GM12878 (cell line): ENCODE measurements around the gene NUDT5. TPM values are rescaled to one million over a fixed set of nuclear protein-coding genes. Genes with fewer than 3 reads are reported as not detected.

ENCODE experiments used
- ATAC-seq: fragments of 200-7000 bp; cut with Tn5 transposase; 3 replicates; pipeline ENCODE4 v1.9.1; 2020; ENCODE audit warnings: mild to moderate bottlenecking, moderate library complexity
- BruUV-seq: library from RNA; stranded (reverse); fragments of 400-500 nt; replicated peaks from 2 replicates; lab custom pipeline; 2021; lab: Mats Ljungman, UMichigan
- CTCF ChIA-PET: fragments of 300-600 bp; sonication (Branson Sonifier 250); formaldehyde crosslinking; extraction: SDS; loops from one replicate; lab custom pipeline; 2021; ENCODE audit warnings: inconsistent platforms; lab: Yijun Ruan, JAX
- POLR2A ChIA-PET: fragments of 350-600 bp; formaldehyde crosslinking; extraction: SDS; loops from one replicate; lab custom pipeline; 2021; ENCODE audit warnings: inconsistent platforms; lab: Charles Lee
- RAD21 ChIA-PET: fragments of 300-600 bp; sonication (Branson Sonifier 250); formaldehyde crosslinking; loops from one replicate; lab custom pipeline; 2023; ENCODE audit warnings: antibody characterized with exemption; ENCODE audit not compliant: unreplicated experiment; lab: Charles Lee
- SMC1A ChIA-PET: fragments of 300-600 bp; sonication (Branson Sonifier 250); formaldehyde crosslinking; loops from one replicate; lab custom pipeline; 2023; ENCODE audit not compliant: unreplicated experiment, uncharacterized antibody; lab: Charles Lee
- DNase-seq: peaks from one replicate; pipeline ENCODE4 v3.0.0-alpha.2; 2011; ENCODE audit warnings: low read depth, low spot score
- FAIRE-seq: peaks from 3 replicates; lab custom pipeline; 2011; peaks lifted over from hg19 to GRCh38; lab: Jason Lieb, UNC
- H2AFZ ChIP-seq: 2 replicates; pipeline ENCODE4 v1.6.0; 2011; ENCODE audit warnings: low read depth, low read length, control low read depth; ENCODE audit not compliant: control insufficient read depth
- H3K27ac ChIP-seq: 2 replicates; pipeline ENCODE4 v1.5.1; 2011; ENCODE audit warnings: control low read depth; ENCODE audit not compliant: control insufficient read depth, insufficient read depth
- H3K27me3 ChIP-seq, 2 experiments: replicated peaks in 1 of 2; 2 replicates each; pipeline versions ENCODE4 v1.6.0 to v1.6.1; 2011; ENCODE audit warnings: low read length in 1 of 2; ENCODE audit not compliant: control insufficient read depth in 2 of 2, insufficient read depth in 2 of 2
- H3K36me3 ChIP-seq, 2 experiments: 2 replicates each; pipeline ENCODE4 v1.5.1; 2011; ENCODE audit warnings: low read length in 1 of 2; ENCODE audit not compliant: control insufficient read depth in 2 of 2, insufficient read depth in 2 of 2
- H3K4me1 ChIP-seq: 2 replicates; pipeline ENCODE4 v1.6.1; 2011; ENCODE audit warnings: mild to moderate bottlenecking, low read length, moderate library complexity, mixed read lengths; ENCODE audit not compliant: control insufficient read depth, insufficient read depth
- H3K4me2 ChIP-seq: 2 replicates; pipeline ENCODE4 v1.6.0; 2011; ENCODE audit warnings: control low read depth; ENCODE audit not compliant: control insufficient read depth, insufficient read depth
- H3K4me3 ChIP-seq: fragments of 200-600 bp; sonication (generic); 2 replicates; pipeline ENCODE4 v1.5.1; 2016
- H3K79me2 ChIP-seq: 2 replicates; pipeline ENCODE4 v1.6.0; 2011; ENCODE audit warnings: low read length; ENCODE audit not compliant: control insufficient read depth, insufficient read depth
- H3K9ac ChIP-seq: 2 replicates; pipeline ENCODE4 v1.8.0; 2011; ENCODE audit warnings: low read length, control low read depth, mixed read lengths; ENCODE audit not compliant: control insufficient read depth, insufficient read depth
- H3K9me3 ChIP-seq: replicated peaks from 3 replicates; pipeline ENCODE4 v1.5.1; 2011; ENCODE audit warnings: mild to moderate bottlenecking, low read length; ENCODE audit not compliant: control insufficient read depth, insufficient read depth
- H4K20me1 ChIP-seq: 2 replicates; pipeline ENCODE4 v1.6.0; 2011; ENCODE audit not compliant: control insufficient read depth, insufficient read depth
- BCL11A ChIP-seq: IDR thresholded peaks from 2 replicates; pipeline ENCODE4 v1.6.1; 2011; ENCODE audit warnings: low read depth, low read length
- CBX3 ChIP-seq: fragments of 200-600 bp; sonication (generic); IDR thresholded peaks from 2 replicates; pipeline ENCODE4 v1.6.1; 2016; ENCODE audit warnings: low read depth, borderline replicate concordance
- CREM ChIP-seq: IDR thresholded peaks from 2 replicates; pipeline ENCODE4 v1.6.1; 2014; ENCODE audit warnings: antibody characterized with exemption, low read depth
- ESRRA ChIP-seq: IDR thresholded peaks from 2 replicates; pipeline ENCODE4 v1.6.1; 2012; ENCODE audit warnings: mild to moderate bottlenecking, low read length, improper control_type of control experiment
- GABPA ChIP-seq: IDR thresholded peaks from 2 replicates; pipeline ENCODE4 v1.6.1; 2014; ENCODE audit warnings: antibody characterized with exemption, low read depth, mild to moderate bottlenecking, inconsistent platforms
- NFYA ChIP-seq: IDR thresholded peaks from 2 replicates; pipeline ENCODE4 v1.6.1; 2011; ENCODE audit warnings: low read depth, mild to moderate bottlenecking, low read length, improper control_type of control experiment, borderline replicate concordance
- NR2C1 ChIP-seq: fragments of 450-650 bp; IDR thresholded peaks from 2 replicates; pipeline ENCODE4 v1.6.1; 2017; ENCODE audit warnings: antibody characterized with exemption, mild to moderate bottlenecking, moderate library complexity
- PAX5 ChIP-seq: IDR thresholded peaks from 2 replicates; pipeline ENCODE4 v1.6.1; 2011; ENCODE audit warnings: low read depth, low read length, borderline replicate concordance
- RAD21 ChIP-seq: IDR thresholded peaks from 2 replicates; pipeline ENCODE4 v1.6.1; 2011; ENCODE audit warnings: mild to moderate bottlenecking, low read depth, low read length, moderate library complexity; ENCODE audit not compliant: insufficient read depth
- SMC3 ChIP-seq: IDR thresholded peaks from 2 replicates; pipeline ENCODE4 v1.6.1; 2011; ENCODE audit warnings: low read length, improper control_type of control experiment, borderline replicate concordance
- SPI1 ChIP-seq: IDR thresholded peaks from 2 replicates; pipeline ENCODE4 v1.6.1; 2011; ENCODE audit warnings: low read depth, mild to moderate bottlenecking, low read length, moderate library complexity, borderline replicate concordance; ENCODE audit not compliant: insufficient read depth
- TAF1 ChIP-seq: IDR thresholded peaks from 2 replicates; pipeline ENCODE4 v1.6.1; 2011; ENCODE audit warnings: mild to moderate bottlenecking, low read depth, low read length, borderline replicate concordance
- ZNF384 ChIP-seq: IDR thresholded peaks from 2 replicates; pipeline ENCODE4 v1.6.1; 2012; ENCODE audit warnings: low read depth, mild to moderate bottlenecking, low read length, improper control_type of control experiment, borderline replicate concordance
- WGBS: methylation state at CpG from one replicate; pipeline ENCODE4 v1.1.6; 2016; ENCODE audit warnings: low lambda C conversion rate; ENCODE audit not compliant: insufficient replicate concordance, insufficient coverage; ENCODE audit errors: missing lambda C conversion rate; 5-methylcytosine and 5-hydroxymethylcytosine counted together
- in situ Hi-C: fragments of 300-500 bp; cut with MboI; formaldehyde crosslinking; loops from 9 replicates; pipeline ENCODE4 v1.14.3; 2018; ENCODE audit warnings: mixed read lengths
- intact Hi-C: fragments of 100-400 bp; cut with micrococcal nuclease; formaldehyde crosslinking; loops from one replicate; pipeline ENCODE4 v1.14.2; 2022; ENCODE audit not compliant: unreplicated experiment
- polyA plus RNA-seq, 11 experiments: library from polyadenylated mRNA; depleted of rRNA in 4 of 11; unstranded in 6 of 11; stranded (reverse) in 5 of 11; fragments of >200 nt; fragmentation: Nextera tagmentation in 4 of 11; fragmentation: Illumina TruSeq in 1 of 11; extraction: Ambion mirVana in 4 of 11; extraction: Trizol in 1 of 11; gene quantifications; 1 replicate in 1 of 11; 2 replicates in 10 of 11; pipeline versions ENCODE4 v1.2.1 to v1.2.3, GENCODE V29; 2011 to 2016; ENCODE audit warnings: inconsistent platforms in 2 of 11, missing spikeins in 2 of 11, low read depth in 1 of 11
- total RNA-seq, 4 experiments: library from RNA; depleted of rRNA in 3 of 4; stranded (reverse); fragments of >200 nt in 3 of 4; fragmentation: Illumina TruSeq in 1 of 4; extraction: Trizol in 1 of 4; gene quantifications; 2 replicates each; pipeline versions ENCODE4 v1.2.1 to v1.2.3, GENCODE V29; 2013 to 2021
- TF ChIP-seq, protein P1 (sequence below): fragments of 450-650 bp; IDR thresholded peaks from 2 replicates; pipeline ENCODE4 v1.6.1; 2017; ENCODE audit warnings: borderline replicate concordance
- TF ChIP-seq, protein P2 (sequence below): fragments of 450-650 bp; IDR thresholded peaks from 2 replicates; pipeline ENCODE4 v1.6.1; 2017; ENCODE audit warnings: antibody characterized with exemption, mild to moderate bottlenecking, moderate library complexity
- TF ChIP-seq, protein P3 (sequence below), 3 experiments: IDR thresholded peaks in 2 of 3; conservative IDR thresholded peaks in 1 of 3; 2 replicates each; pipeline ENCODE4 v1.5.1; 2011; ENCODE audit warnings: low read depth in 3 of 3, low read length in 3 of 3, mild to moderate bottlenecking in 3 of 3, control low read depth in 2 of 3, moderate library complexity in 2 of 3, inconsistent platforms in 1 of 3, mixed read lengths in 1 of 3; ENCODE audit not compliant: control insufficient read depth in 2 of 3, insufficient read depth in 1 of 3; ENCODE audit errors: extremely low read depth in 1 of 3

Gene NUDT5
- total and polyA plus RNA-seq, 10 of the 15 experiments (the other 5 are each of a cell fraction or from before 2014, with no cell fraction given): 74.1 to 345 (median 153) TPM

DNA sequence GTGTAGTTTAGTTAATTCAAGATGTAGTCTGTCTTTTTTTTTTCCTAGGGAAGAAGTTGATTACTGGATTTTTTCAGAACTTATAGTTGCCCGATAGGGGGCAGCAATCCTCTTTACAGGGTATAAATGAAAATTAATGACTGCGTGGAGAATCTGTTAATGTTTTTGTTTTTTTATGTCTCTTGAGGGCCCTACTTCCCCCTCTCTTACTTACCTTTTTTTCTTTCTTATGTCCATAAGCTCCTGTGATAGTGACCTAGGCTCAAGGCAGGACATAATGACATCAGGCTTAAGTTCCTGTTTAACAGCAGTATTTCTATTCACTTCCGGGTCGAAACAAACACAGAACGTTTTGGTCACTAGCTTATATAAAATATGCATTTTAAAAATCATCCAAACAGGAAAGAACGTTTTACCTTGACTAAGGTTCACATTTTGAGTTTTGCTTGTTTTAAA is 19.1 kb upstream of the NUDT5 start:
- WGBS: 34% methylated on average over 6 of the region's 6 CpGs
- Histone ChIP-seq H3K9me3 (no peaks in the 10 kb centered on the region), H3K79me2 (peaks cover 5% of the 10 kb centered on the region), H3K36me3 (peaks cover 7 to 35% of the 10 kb centered on the region in 2 experiments), H3K27ac (no peak overlapping the region), H3K9ac (no peak overlapping the region), H3K27me3 (no peaks in the 10 kb centered on the region), H3K4me1 (no peaks in the 10 kb centered on the region), H4K20me1 (no peaks in the 10 kb centered on the region), H2AFZ (peak overlapping the region; percentile 52; the same call in 1 of the 2 replicates), H3K4me3 (no peak overlapping the region), H3K4me2 (no peak overlapping the region)
- DNase-seq: no peak
- ChIA-PET CTCF (interaction anchor here (0.6 to 6.9 kb wide), 56 partner anchors 8 to 888 kb away, joined by 3 to 130 read pairs (median 4); partner anchors contain the start of genes CDC123 and NUDT5), SMC1A (interaction anchor here (0.7 to 5.8 kb wide), 29 partner anchors 9 to 860 kb away, joined by 3 to 59 read pairs (median 5); no protein-coding TSS in a partner anchor), POLR2A (no interaction called here), RAD21 (interaction anchor here (0.6 to 3.8 kb wide), 18 partner anchors 19 to 859 kb away, joined by 3 to 38 read pairs (median 4); partner anchors contain the start of genes CDC123 and NUDT5)
- in situ Hi-C loops: loop anchor here (10.0 kb wide), 1 partner anchor 690 kb away; no protein-coding TSS in a partner anchor
- intact Hi-C loops: loop anchor here (1.0 to 2.0 kb wide), 2 partner anchors 442 to 497 kb away; no protein-coding TSS in a partner anchor
- ATAC-seq: peak; percentile 54; the same call in 2 of the 3 replicates
- FAIRE-seq: peak; percentile 87
- no TSS peak for BruUV-seq
- TF ChIP-seq PAX5 (no peak), RAD21 (peak; percentile 68), CBX3 (no peak), ESRRA (no peak), NFYA (no peak), TAF1 (no peak), SPI1 (no peak), SMC3 (peak; percentile 52; the same call in 1 of the 2 replicates), BCL11A (no peak), ZNF384 (peak; percentile 73), GABPA (peak; percentile 81), CREM (no peak), NR2C1 (peak; percentile 87)
- TF ChIP-seq, protein P1, sequence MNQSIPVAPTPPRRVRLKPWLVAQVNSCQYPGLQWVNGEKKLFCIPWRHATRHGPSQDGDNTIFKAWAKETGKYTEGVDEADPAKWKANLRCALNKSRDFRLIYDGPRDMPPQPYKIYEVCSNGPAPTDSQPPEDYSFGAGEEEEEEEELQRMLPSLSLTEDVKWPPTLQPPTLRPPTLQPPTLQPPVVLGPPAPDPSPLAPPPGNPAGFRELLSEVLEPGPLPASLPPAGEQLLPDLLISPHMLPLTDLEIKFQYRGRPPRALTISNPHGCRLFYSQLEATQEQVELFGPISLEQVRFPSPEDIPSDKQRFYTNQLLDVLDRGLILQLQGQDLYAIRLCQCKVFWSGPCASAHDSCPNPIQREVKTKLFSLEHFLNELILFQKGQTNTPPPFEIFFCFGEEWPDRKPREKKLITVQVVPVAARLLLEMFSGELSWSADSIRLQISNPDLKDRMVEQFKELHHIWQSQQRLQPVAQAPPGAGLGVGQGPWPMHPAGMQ: no peak
- TF ChIP-seq, protein P2, sequence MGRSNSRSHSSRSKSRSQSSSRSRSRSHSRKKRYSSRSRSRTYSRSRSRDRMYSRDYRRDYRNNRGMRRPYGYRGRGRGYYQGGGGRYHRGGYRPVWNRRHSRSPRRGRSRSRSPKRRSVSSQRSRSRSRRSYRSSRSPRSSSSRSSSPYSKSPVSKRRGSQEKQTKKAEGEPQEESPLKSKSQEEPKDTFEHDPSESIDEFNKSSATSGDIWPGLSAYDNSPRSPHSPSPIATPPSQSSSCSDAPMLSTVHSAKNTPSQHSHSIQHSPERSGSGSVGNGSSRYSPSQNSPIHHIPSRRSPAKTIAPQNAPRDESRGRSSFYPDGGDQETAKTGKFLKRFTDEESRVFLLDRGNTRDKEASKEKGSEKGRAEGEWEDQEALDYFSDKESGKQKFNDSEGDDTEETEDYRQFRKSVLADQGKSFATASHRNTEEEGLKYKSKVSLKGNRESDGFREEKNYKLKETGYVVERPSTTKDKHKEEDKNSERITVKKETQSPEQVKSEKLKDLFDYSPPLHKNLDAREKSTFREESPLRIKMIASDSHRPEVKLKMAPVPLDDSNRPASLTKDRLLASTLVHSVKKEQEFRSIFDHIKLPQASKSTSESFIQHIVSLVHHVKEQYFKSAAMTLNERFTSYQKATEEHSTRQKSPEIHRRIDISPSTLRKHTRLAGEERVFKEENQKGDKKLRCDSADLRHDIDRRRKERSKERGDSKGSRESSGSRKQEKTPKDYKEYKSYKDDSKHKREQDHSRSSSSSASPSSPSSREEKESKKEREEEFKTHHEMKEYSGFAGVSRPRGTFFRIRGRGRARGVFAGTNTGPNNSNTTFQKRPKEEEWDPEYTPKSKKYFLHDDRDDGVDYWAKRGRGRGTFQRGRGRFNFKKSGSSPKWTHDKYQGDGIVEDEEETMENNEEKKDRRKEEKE: no peak
- TF ChIP-seq, protein P3, sequence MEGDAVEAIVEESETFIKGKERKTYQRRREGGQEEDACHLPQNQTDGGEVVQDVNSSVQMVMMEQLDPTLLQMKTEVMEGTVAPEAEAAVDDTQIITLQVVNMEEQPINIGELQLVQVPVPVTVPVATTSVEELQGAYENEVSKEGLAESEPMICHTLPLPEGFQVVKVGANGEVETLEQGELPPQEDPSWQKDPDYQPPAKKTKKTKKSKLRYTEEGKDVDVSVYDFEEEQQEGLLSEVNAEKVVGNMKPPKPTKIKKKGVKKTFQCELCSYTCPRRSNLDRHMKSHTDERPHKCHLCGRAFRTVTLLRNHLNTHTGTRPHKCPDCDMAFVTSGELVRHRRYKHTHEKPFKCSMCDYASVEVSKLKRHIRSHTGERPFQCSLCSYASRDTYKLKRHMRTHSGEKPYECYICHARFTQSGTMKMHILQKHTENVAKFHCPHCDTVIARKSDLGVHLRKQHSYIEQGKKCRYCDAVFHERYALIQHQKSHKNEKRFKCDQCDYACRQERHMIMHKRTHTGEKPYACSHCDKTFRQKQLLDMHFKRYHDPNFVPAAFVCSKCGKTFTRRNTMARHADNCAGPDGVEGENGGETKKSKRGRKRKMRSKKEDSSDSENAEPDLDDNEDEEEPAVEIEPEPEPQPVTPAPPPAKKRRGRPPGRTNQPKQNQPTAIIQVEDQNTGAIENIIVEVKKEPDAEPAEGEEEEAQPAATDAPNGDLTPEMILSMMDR (IDR thresholded peaks at IDR 0.05 in 2 of 3, conservative IDR thresholded peaks at IDR 0.05 in 1 of 3; ENCODE audit: control insufficient read depth in 2 of 3, extremely low read depth in 1 of 3, insufficient read depth in 1 of 3, low read depth in 3 of 3, low read length in 3 of 3): peak; percentile 54 to 65 (median 59)
